Stimulated activated CD8-positive, alpha-beta memory T cell treated with anti-CD3 and anti-CD28 coated beads, Interleukin-2, amount 100 ng/mL, for 48 hours (primary cell): ENCODE data around the gene MARCKSL1.
A peak's percentile ranks its signal among the peaks of the same experiment; 100 is the strongest.
"Not testable (repeated sequence)": the region's sequence is repeated elsewhere in the genome, so short reads cannot be mapped to it uniquely, and the experiment has no call there.

Experiments
- DNase-seq, 2 donors: peaks; one replicate each; pipeline ENCODE4 v3.0.0-alpha.2; 2020; ENCODE audit warnings: low read depth in 2 of 2

The MARCKSL1 gene

GRCh38 chr1:32333251-32333963 is 2.6 kb downstream of the MARCKSL1 start:
- DNase-seq, result no peak

- no peak for DNase-seq
Observed at GRCh38 chr1:32332290-32333079, 3.5 kb downstream of the MARCKSL1 start.

DNA sequence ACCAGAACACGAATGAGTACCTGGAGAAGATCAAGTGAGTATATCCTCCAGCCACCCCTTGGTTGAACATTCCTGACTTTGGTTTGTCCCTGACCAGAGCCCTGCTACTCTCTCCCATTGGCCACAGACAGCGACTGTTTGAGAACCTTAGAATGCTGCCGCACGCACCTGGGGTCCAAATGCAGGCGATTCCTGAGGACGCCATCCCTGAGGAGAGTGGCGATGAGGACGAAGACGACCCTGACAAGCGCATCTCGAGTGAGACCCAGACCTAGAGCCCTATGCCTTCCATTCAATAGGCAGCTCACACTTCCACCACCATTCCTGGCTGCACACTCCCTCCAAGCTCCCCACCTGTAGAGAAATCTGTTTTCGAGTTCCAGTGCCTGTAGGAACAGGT is 4.5 kb downstream of the MARCKSL1 start:
- DNase-seq, result no peak

DNA sequence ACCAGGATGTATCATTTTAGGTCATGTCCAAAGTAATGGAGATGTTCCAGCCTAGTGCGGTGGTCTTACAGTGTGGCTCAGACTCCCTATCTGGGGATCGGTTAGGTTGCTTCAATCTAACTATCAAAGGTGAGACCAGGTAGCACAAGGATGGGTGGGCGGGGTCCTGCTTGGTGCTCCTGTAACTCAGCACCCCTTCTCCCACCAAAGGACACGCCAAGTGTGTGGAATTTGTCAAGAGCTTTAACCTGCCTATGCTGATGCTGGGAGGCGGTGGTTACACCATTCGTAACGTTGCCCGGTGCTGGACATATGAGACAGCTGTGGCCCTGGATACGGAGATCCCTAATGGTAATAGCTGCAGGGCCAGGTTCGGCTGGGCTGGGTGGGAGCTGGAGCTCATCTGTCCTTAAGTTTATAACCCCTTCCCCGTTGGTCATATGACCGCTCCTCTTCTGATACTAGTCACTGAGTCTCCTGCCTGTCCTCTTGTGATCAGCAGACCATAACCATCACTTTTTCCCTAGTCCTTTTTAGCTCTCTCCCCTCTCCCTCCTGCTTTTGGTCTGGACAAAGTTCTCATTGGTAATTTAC is 5.4 kb downstream of the MARCKSL1 start:
- DNase-seq, result no peak

DNA sequence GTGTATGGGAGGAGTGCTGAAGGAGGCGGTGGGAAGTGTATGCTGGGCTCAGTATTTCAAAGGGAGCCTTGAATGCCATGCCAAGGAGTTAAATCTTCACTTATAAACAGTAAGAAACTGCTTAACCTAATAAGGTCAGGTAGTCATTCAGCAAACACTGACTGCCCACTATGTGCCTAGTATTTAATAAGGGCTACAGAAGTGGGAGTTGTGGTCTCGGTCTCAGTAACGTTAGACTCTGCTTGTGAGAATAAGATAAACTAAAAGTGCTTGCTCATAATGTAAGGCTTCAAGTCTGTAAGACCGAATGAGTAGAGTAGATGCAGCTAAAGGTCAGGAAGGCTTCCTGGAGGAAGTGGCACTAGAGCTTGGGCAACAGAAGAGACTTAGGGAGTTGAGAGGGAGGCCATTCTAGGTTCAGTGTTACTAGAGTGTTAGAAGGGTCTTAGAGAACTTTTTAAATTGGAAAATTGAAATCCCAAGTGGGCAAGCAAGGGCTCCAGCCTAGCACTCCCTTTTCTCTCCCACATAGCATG is 6.0 kb downstream of the MARCKSL1 start:
- DNase-seq, result no peak

DNA sequence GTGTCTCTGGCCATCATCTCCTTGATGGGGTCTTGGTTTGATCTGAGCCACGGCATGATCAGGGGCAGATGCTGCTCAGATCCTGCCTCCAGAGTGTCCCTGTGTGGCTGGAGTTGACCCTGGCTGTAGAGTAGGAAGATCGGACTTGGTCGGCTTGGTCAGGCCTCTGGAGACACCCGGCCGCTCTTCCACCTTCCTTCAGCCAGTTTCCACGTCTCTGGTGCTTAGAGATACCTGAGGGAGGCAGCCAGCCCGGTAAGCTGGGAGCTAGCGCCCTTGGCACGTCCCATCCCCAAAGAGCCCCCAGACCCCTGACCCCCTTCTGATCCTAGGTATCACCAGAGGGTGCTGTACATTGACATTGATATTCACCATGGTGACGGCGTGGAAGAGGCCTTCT is 8.8 kb downstream of the MARCKSL1 start:
- no peak for DNase-seq

DNA sequence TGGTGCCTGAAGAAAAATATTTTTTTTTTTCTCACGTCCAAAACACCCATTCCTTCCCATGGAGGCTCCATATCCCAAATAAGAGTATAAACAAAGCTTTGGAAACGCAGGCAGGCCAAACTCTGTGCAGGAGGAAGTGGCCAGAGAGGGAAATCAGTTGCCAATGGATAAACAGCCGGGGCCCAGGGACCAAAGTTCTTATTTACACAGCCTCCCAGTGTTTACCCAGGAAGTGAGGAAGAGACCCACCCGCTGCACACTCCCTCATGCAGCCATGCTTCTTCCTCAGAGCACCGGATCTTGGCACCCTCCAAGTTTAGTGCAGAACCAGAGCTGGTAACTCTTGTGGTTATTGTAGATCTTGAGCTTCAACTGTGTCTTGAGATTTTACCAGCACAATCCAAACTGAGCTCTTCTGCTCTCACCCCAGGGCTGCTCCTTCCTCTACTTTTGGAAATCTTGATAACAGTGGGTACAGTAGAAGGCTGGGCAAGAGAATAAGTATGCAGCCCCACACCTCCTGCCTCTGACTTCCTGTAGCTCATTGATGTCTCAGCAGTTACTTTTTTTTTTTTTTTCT is 14.2 kb downstream of the MARCKSL1 start:
- DNase-seq, result no peak

GRCh38 chr1:32318127-32318869 is 17.7 kb downstream of the MARCKSL1 start:
- DNase-seq, result no peak

- DNase-seq, result no peak
Observed at GRCh38 chr1:32316903-32317277, 19.1 kb downstream of the MARCKSL1 start.

DNA sequence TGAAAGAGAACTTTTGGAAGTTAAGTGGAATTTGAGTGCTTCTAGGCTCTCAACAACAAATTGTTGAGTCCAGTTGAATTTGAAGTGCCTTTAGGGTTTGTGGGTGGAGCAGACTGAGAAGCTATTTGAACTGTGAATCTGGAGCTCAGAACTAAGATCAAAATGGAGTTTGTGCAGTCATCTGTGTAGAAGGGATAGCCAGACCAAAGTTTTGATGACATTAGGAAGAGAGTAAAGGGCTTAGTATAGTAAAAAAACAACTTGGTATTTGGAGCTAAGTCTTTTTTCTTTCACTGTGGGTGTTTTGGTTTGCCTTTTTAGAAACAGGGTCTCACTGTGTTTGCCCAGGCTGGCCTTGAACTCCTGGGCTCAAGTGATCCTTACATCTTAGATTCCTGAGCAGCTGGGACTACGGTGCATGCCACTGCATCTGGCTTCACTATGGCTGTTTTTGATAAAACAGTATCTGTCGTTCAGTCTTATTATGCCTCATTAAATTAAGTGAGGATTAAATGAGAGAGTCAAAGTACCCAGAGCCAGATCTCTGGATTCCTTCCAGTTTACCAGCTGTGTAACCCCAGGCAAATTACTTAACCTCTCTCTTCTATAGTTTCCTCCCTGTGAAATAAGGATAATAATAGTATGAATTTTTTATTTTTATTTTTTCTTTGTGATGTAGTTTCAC is 24.2 kb downstream of the MARCKSL1 start:
- DNase-seq, result no peak

GRCh38 chr1:32309960-32310359 is 26.1 kb downstream of the MARCKSL1 start:
- DNase-seq, result no peak

DNA sequence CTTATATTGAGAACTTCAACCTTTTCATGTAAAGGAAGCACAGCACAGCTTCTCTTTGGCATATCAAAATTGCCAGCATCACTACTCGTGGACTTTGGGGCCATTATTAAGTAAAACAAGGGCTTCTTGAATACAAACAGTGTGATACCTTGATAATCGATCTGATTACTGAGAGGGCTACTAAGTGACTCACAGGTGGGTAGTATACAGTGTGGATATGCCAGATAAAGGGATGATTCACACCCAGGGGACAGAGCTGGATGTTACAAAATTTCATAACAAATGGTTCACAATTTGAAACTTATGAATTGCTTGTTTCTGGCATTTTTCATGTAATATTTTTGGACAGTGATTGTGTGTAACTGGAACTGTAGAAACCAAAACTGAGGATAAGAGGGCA is 28.7 kb downstream of the MARCKSL1 start:
- DNase-seq, result no peak

DNA sequence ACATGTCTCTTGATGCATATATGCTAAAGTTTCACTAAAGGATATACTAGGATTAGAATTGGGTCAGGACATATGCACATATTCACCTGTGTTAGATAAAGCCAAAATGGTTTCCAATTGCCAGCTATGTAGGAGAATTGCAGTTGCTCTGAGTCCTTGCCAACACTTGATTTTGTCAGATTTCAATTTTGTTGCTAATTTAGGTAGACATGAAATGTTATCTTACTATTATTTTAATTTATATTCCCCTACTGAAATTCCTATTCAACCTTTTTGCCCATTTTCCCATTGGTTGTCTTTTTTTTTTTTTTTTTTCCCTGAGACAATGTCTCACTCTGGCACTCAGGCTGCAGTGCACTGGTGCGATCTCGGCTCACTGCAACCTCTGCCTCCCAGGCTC is 30.7 kb downstream of the MARCKSL1 start:
- DNase-seq, result no peak

DNA sequence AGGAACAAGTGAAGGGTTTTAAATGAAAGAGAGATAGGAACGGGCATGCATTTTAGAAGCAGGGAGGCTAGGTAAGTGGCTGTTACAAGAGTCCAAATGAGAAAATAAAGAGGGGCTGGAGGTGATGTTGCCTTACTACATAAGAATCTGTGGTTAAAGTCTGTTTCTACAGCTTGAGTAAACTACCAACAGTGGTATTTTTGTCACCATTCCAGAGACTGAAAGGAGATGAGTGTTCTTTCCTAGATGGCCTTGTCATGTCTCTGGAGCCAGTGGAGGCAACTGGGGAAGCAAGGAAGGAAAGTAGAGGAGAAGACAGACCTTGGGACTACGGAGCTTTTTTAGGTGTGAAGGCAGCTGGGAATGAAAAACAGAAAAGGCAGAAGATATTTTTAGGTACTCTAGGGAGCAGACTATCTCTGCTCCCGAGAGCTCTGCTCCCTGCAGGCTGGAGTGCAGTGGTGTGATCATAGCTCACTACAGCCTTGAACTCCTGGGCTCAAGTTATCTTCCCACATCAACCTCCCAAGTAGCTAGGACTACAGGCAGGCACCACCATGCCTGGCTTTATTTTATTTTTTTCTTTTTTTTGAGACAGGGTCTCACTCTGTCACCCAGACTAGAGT is 31.9 kb downstream of the MARCKSL1 start:
- no peak for DNase-seq

DNA sequence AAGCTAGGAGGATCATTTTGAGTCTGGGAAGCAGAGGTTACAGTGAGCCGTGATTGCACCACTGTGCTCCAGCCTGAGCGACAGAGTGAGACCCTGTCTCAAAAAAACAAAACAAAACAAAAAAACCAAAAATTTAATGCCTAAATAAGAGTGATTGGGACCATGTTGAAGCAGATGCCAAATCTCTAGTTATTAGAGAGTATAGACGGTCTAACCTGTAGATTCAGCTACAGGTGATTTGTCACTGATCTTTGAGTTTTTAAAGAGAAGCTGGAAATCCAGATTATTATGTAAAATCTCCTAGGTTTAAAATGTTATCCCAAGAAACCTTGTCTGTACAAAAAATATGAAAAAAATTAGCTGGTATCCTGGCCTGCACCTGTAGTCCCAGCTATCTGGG is 32.7 kb downstream of the MARCKSL1 start:
- no peak for DNase-seq

DNA sequence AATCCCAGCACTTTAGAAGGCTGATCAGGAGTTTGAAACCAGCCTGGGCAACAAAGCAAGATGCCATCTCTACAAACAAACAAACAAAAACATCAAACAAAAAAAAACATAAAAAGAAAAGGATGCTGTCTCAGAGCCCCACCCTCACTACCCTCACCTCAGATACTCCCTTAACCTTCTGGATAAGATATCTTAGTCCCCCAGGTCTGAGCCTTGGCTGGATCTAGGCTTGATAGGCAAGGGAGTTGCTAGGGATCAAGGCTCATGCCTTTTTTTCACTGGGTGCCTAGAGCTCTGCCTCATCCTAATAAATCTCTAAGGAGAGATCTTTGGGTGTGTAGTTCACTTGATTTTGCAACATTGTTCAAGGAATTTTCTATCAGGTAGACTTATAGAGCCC is 36.7 kb downstream of the MARCKSL1 start:
- DNase-seq, result no peak

DNA sequence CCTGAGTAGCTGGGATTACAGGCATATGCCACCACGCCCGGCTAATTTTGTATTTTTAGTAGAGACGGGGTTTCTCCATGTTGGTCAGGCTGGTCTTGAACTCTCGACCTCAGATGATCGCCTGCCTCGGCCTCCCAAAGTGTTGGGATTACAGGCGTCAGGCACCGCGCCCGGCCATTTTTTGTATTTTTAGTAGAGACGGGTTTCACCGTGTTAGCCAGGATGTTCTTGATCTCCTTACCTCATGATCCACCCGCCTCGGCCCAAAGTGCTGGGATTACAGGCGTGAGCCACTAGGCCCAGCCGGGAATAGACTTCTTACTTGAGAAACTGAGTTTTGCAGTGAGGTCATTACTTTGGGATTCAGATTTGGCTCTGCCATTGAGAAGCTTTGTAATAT is 37.8 kb downstream of the MARCKSL1 start:
- DNase-seq, result not testable (repeated sequence)

DNA sequence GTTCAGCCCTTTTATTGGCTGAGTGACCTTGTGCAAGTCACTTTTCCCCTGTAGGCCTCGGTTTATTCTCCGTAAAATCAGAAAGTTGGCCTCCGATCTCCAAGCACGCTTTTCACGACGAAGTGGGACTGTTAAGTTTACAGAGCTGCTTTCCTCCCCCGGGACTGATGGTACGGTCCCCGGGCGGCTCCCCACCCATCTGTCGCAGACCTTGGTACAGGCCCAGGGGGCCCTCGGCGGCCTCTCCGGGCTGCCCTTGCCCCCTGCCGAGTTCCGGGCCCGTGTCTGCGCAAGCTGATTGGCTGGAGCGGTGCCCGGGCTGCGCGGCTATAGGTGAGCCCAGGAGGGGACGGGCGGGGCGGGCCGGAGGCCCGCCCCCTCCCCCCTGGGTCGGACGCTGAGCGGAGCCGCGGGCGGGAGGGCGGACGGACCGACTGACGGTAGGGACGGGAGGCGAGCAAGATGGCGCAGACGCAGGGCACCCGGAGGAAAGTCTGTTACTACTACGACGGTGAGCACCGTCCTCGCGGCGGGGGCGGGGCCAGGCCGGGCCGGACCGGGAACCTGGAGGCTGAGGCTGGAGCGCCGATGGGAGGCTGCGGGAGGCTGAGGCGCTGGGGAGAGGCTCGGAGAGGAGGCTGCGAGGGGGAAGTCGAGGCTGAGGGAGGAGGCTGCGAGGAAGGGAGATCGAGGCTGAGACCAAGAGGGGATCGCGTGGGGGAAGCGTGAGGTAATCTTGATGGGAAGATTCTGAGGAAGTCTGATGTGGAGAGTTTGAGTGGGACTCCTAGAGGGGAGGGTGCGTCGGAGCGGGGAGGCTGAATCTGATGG is 44.1 kb downstream of the MARCKSL1 start, which contains the start of gene HDAC1:
Gene HDAC1, plus strand, starts transcription at position 376 of the 831 bp plus-strand sequence. Its CDS starts 87 bp downstream, at position 463.
- peak; percentile 95 to 97 for DNase-seq

DNA sequence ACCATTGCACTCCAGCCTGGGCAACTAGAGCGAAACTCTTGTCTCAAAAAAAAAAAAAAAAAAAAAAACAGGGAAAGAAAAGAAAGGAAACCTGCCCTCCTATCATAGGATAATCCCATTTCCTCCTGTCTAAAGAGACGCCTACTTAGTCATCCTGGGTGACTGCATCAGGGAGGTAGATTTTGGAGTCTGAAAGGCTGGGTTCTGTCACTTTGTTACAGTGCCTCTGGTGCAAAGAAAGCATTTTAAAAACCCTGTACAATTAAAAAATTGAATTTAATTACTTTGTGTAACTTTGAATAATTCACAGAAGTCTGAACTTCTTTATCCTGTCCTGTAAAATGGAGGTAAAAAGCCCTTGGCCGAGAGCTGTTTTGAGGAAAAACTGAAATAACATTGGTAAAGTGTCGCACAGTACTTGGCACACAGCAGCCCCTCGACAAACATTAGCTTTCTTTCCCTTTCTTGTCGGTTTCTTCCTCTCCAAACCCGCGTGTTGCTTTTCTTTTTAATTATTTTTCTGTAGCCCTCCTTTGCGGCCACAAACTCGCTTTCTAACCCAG is 44.8 kb downstream of the MARCKSL1 start:
- no peak for DNase-seq
